Left ventricle myocardium inferior (tissue), 1 donor: ENCODE measurements around the gene BLACAT1. TPM values are rescaled to one million over a fixed set of nuclear protein-coding genes. Genes with fewer than 3 reads are reported as not detected.

Source experiments
- DNase-seq: peaks from one replicate; pipeline ENCODE4 v3.0.0-alpha.2; 2020
- H3K27ac ChIP-seq: fragments of 200-600 bp; replicated peaks from 2 replicates; pipeline ENCODE4 v1.8.0; 2021
- H3K27me3 ChIP-seq: fragments of 200-600 bp; 2 replicates; pipeline ENCODE4 v1.8.0; 2021; ENCODE audit warnings: low read depth
- H3K36me3 ChIP-seq: fragments of 200-600 bp; 2 replicates; pipeline ENCODE4 v1.8.0; 2021
- H3K4me1 ChIP-seq: fragments of 200-600 bp; 2 replicates; pipeline ENCODE4 v1.8.0; 2021
- H3K4me3 ChIP-seq: fragments of 200-600 bp; 2 replicates; pipeline ENCODE4 v1.8.0; 2021; ENCODE audit warnings: mild to moderate bottlenecking, moderate library complexity
- H3K9me3 ChIP-seq: fragments of 200-600 bp; replicated peaks from 2 replicates; pipeline ENCODE4 v1.8.0; 2021
- CTCF ChIP-seq: fragments of 200-600 bp; IDR thresholded peaks from 2 replicates; pipeline ENCODE4 v1.8.0; 2021; ENCODE audit warnings: antibody characterized with exemption, mild to moderate bottlenecking, borderline replicate concordance
- intact Hi-C: fragments of 100-400 bp; cut with micrococcal nuclease; formaldehyde crosslinking; loops from one replicate; pipeline ENCODE4 v1.11.0; 2022
- total RNA-seq: library from RNA; stranded (reverse); fragmentation: NEBNext Ultra II Directional; extraction: Animal tissue kit (Norgen Biotek cat#: 25700); gene quantifications from one replicate; pipeline ENCODE4 v1.2.1, GENCODE V29; 2021
- donor health status: DM: no; HTN: yes; CAD: no; lungs with severe emphysema.

Gene BLACAT1
- total RNA-seq, 1 donor from 2014 or later = not detected

- H3K27ac ChIP-seq = no peak overlapping the region
- no peaks in the 10 kb centered on the region for H3K36me3 ChIP-seq
- peaks cover 53% of the 10 kb centered on the region for H3K4me1 ChIP-seq
- peak overlapping the region; percentile 33 for H3K4me3 ChIP-seq
- no peaks in the 10 kb centered on the region for H3K9me3 ChIP-seq
- no peak for TF ChIP-seq CTCF
- H3K27me3 ChIP-seq = peaks cover 16% of the 10 kb centered on the region
- intact Hi-C loops = no loop called here
- no peak for DNase-seq
Measured at GRCh38 chr1:205444931-205445645, 10.8 kb downstream of the BLACAT1 start.

- H3K27me3 ChIP-seq = peaks cover 9% of the 10 kb centered on the region
- DNase-seq = no peak
Measured at GRCh38 chr1:205444300-205444930, 11.4 kb downstream of the BLACAT1 start.

GRCh38 chr1:205443585-205444299 lies 12.1 kb downstream of the BLACAT1 start:
- TF ChIP-seq CTCF = no peak
- no peaks in the 10 kb centered on the region for H3K9me3 ChIP-seq
- H3K27me3 ChIP-seq = peaks cover 3% of the 10 kb centered on the region
- no peak for DNase-seq
- no peak overlapping the region for H3K4me3 ChIP-seq
- intact Hi-C loops = no loop called here
- peaks cover 63% of the 10 kb centered on the region for H3K4me1 ChIP-seq
- H3K27ac ChIP-seq = no peak overlapping the region
- no peaks in the 10 kb centered on the region for H3K36me3 ChIP-seq

More at GRCh38 chr1:205444300-205444930, 11.4 kb downstream of the BLACAT1 start:
- Histone ChIP-seq H3K9me3 (no peaks in the 10 kb centered on the region), H3K4me1 (peaks cover 56% of the 10 kb centered on the region), H3K4me3 (peak overlapping the region; percentile 33), H3K27ac (no peak overlapping the region), H3K36me3 (no peaks in the 10 kb centered on the region)
- intact Hi-C loops = no loop called here
- no peak for TF ChIP-seq CTCF

- intact Hi-C loops = no loop called here
- Histone ChIP-seq H3K9me3 (no peaks in the 10 kb centered on the region), H3K4me1 (peaks cover 67% of the 10 kb centered on the region), H3K27me3 (no peaks in the 10 kb centered on the region), H3K27ac (no peak overlapping the region), H3K4me3 (no peak overlapping the region), H3K36me3 (no peaks in the 10 kb centered on the region)
- no peak for TF ChIP-seq CTCF
- no peak for DNase-seq
Measured at GRCh38 chr1:205442051-205442725, 13.7 kb downstream of the BLACAT1 start.

GRCh38 chr1:205441716-205442050 lies 14.2 kb downstream of the BLACAT1 start:
- Histone ChIP-seq H3K27me3 (no peaks in the 10 kb centered on the region), H3K27ac (peak overlapping the region; percentile 30), H3K4me1 (peaks cover 65% of the 10 kb centered on the region), H3K9me3 (no peaks in the 10 kb centered on the region), H3K36me3 (no peaks in the 10 kb centered on the region), H3K4me3 (no peak overlapping the region)
- intact Hi-C loops = no loop called here
- no peak for DNase-seq
- no peak for TF ChIP-seq CTCF
